ENCODE data around the gene HK1.

DNA sequence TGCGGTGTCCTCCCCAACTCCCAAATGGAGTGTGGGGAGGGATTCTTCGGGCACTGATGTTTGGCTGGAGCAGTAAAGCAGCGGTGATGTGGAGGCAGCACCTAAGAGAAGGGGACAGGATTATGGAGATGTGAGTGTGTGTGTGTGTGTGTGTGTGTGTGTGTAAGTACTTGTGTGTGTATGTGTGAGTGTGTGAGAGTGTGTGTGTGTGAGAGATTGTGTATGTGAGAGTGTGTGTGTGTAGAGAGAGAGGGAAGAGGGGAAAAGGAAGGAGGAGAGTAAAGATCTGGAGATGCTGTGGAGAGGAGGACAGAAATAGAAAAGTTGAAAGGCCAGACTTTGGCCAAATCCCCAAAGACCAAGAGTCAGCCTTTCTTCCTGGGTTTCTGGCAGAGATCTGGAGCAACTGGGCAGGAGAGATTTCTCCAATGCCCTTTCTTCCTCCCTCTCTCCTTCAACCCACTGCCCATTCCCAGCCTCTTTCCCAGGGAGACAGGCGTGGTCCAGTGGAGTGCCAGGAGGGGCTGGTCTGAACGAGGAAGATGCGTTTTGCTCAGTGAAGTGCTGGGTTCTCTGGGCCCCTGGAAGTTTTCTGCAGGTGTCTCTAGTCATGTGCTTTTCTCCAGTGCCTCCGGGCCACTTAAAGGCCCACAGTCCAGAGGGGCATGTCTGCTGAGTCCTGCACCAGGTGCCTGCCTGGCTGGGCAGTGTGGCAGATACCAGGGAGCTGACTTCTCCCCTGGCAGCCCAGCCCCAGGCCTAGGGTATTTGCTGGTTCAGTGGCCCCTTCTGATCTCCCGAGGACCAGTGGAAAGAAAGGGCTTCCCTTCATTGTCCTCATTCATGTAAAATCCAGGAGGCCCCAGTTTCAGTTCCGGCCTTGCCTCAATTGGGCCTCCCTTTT is 60.5 kb downstream of the HK1 start:
- TF ChIP-seq, protein P1, sequence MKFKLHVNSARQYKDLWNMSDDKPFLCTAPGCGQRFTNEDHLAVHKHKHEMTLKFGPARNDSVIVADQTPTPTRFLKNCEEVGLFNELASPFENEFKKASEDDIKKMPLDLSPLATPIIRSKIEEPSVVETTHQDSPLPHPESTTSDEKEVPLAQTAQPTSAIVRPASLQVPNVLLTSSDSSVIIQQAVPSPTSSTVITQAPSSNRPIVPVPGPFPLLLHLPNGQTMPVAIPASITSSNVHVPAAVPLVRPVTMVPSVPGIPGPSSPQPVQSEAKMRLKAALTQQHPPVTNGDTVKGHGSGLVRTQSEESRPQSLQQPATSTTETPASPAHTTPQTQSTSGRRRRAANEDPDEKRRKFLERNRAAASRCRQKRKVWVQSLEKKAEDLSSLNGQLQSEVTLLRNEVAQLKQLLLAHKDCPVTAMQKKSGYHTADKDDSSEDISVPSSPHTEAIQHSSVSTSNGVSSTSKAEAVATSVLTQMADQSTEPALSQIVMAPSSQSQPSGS (CRISPR knock-in tag; IDR thresholded peaks at IDR 0.05): no peak
- TF ChIP-seq RXRA (CRISPR knock-in tag; IDR thresholded peaks at IDR 0.05): no peak
- TF ChIP-seq ZNF678 (CRISPR knock-in tag; IDR thresholded peaks at IDR 0.05): no peak
- no peak for TF ChIP-seq RFX5 (IDR thresholded peaks at IDR 0.05; ENCODE audit: low read depth, low read length)
- no peak for TF ChIP-seq MZF1 (CRISPR knock-in tag; IDR thresholded peaks at IDR 0.05; ENCODE audit: borderline replicate concordance)
- TF ChIP-seq, protein P2, sequence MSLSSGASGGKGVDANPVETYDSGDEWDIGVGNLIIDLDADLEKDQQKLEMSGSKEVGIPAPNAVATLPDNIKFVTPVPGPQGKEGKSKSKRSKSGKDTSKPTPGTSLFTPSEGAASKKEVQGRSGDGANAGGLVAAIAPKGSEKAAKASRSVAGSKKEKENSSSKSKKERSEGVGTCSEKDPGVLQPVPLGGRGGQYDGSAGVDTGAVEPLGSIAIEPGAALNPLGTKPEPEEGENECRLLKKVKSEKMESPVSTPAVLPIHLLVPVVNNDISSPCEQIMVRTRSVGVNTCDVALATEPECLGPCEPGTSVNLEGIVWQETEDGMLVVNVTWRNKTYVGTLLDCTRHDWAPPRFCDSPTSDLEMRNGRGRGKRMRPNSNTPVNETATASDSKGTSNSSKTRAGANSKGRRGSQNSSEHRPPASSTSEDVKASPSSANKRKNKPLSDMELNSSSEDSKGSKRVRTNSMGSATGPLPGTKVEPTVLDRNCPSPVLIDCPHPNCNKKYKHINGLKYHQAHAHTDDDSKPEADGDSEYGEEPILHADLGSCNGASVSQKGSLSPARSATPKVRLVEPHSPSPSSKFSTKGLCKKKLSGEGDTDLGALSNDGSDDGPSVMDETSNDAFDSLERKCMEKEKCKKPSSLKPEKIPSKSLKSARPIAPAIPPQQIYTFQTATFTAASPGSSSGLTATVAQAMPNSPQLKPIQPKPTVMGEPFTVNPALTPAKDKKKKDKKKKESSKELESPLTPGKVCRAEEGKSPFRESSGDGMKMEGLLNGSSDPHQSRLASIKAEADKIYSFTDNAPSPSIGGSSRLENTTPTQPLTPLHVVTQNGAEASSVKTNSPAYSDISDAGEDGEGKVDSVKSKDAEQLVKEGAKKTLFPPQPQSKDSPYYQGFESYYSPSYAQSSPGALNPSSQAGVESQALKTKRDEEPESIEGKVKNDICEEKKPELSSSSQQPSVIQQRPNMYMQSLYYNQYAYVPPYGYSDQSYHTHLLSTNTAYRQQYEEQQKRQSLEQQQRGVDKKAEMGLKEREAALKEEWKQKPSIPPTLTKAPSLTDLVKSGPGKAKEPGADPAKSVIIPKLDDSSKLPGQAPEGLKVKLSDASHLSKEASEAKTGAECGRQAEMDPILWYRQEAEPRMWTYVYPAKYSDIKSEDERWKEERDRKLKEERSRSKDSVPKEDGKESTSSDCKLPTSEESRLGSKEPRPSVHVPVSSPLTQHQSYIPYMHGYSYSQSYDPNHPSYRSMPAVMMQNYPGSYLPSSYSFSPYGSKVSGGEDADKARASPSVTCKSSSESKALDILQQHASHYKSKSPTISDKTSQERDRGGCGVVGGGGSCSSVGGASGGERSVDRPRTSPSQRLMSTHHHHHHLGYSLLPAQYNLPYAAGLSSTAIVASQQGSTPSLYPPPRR (CRISPR knock-in tag; IDR thresholded peaks at IDR 0.05; ENCODE audit: borderline replicate concordance): no peak
- TF ChIP-seq ZBTB38 (CRISPR knock-in tag; IDR thresholded peaks at IDR 0.05): no peak
- no peak for TF ChIP-seq RAD21 (CRISPR knock-in tag; IDR thresholded peaks at IDR 0.05)
- TF ChIP-seq EP300 (IDR thresholded peaks at IDR 0.05; ENCODE audit: low read depth in 2 of 2, low read length in 2 of 2): no peak
- no peak for TF ChIP-seq EP300 (CRISPR knock-in tag; IDR thresholded peaks at IDR 0.05; ENCODE audit: borderline replicate concordance)
- TF ChIP-seq, protein P3, sequence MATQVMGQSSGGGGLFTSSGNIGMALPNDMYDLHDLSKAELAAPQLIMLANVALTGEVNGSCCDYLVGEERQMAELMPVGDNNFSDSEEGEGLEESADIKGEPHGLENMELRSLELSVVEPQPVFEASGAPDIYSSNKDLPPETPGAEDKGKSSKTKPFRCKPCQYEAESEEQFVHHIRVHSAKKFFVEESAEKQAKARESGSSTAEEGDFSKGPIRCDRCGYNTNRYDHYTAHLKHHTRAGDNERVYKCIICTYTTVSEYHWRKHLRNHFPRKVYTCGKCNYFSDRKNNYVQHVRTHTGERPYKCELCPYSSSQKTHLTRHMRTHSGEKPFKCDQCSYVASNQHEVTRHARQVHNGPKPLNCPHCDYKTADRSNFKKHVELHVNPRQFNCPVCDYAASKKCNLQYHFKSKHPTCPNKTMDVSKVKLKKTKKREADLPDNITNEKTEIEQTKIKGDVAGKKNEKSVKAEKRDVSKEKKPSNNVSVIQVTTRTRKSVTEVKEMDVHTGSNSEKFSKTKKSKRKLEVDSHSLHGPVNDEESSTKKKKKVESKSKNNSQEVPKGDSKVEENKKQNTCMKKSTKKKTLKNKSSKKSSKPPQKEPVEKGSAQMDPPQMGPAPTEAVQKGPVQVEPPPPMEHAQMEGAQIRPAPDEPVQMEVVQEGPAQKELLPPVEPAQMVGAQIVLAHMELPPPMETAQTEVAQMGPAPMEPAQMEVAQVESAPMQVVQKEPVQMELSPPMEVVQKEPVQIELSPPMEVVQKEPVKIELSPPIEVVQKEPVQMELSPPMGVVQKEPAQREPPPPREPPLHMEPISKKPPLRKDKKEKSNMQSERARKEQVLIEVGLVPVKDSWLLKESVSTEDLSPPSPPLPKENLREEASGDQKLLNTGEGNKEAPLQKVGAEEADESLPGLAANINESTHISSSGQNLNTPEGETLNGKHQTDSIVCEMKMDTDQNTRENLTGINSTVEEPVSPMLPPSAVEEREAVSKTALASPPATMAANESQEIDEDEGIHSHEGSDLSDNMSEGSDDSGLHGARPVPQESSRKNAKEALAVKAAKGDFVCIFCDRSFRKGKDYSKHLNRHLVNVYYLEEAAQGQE (IDR thresholded peaks at IDR 0.05; ENCODE audit: borderline replicate concordance in 1 of 2, low read depth in 1 of 2, low read length in 2 of 2): no peak

Data from HepG2 (cell line).